Left renal cortex interstitium (tissue), 4 donors: ENCODE measurements around the gene ARAP1. TPM values are rescaled to one million over a fixed set of nuclear protein-coding genes. Genes with fewer than 3 reads are reported as not detected.

ENCODE experiments used
- DNase-seq, 4 donors: peaks; one replicate each; pipeline ENCODE4 v3.0.0-alpha.2; 2013; ENCODE audit warnings: low read depth in 4 of 4, low spot score in 2 of 4, missing footprints in 1 of 4
- polyA plus RNA-seq, 4 donors: library from polyadenylated mRNA; unstranded; fragments of 120-200 nt; gene quantifications; one replicate each; pipeline ENCODE4 v1.2.1, GENCODE V29; 2013; ENCODE audit not compliant: insufficient read length in 4 of 4

The ARAP1 gene
- polyA plus RNA-seq, 4 donors = 69.0 to 85.0 (median 78.4) TPM

GRCh38 chr11:72744474-72744873 lies 7.7 kb downstream of the ARAP1 start:
- DNase-seq = no peak

DNA sequence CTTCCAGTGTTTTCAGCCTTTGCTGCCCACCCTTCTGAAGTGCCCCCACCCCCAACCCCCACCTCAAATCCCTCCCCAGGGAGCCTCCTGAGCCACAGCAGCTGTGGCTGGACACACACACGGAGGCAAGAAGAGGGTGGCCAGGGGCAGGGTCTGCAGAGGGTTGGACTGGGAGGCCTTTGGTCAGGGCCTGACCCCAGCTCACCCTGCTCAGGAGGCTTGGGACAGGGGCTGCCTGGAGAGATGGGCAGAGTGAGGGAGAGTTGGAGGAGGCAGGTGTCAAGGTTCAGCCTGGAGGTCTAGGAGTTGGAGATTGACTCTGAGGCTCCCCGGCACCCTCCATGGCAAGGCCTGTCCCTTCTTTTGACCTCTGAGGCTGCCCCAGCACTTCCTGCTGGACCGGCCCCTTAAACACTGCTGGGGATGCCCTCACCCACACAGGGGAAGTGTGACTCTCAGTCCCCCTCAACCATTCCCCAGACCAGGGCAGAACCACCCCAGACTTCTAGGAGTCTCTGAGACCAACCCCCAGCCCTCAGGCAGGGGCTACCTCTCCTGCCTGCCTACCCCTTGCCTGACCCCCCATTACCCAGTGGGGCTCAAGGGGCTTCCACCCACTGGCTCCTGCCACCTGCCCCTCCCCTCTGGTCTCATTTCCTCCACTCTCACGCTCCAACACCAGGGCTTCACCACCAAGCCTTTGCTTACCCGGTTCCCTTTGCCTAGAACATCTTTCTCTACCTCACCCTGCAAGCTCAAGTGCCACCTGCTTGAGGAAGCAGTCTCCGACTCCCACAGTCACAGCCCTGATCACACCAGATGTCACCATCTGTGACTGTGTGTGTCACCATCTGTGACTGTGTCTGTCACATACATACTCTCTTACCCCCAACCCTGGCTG lies 8.6 kb downstream of the ARAP1 start:
- DNase-seq = no peak

DNA sequence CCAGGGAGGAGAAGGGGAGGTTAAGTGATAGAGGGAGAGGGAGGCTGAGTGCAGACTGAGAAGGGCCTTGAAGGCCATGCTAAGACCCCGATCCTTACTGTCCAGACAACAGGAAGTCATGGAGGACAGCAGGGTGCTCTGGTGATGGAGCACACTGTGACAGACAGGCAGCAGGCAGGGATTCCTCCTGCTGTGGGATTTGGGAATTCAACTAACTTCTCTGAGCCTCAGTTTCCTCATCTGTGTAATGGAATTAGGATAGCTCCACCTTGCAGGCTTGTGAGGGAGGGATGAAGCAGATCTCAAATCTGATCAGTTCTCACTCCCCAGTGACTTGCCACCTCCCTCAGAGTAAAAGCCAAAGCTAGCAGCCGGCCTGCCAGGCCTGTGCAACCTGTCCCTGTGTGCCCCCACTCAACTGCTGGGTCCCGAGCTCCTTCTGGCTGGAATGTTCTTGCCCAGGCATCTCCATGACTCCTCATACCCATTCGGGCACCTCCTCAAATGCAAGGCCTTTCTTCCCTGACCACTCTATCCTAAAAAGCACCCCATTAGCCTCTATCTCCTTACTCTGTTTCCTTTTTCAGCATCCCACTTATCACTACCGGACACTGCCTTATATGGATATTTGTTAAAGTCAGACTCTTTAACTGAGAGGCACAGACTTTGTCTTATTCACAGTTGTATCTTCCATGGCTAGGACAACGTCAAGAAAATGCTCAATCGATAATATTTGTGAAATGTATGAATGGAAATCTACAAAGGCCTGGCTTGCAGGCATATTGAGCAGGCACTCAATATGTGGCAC lies 9.5 kb downstream of the ARAP1 start:
- DNase-seq = no peak

GRCh38 chr11:72741849-72742512 lies 10.2 kb downstream of the ARAP1 start:
- no peak for DNase-seq

DNA sequence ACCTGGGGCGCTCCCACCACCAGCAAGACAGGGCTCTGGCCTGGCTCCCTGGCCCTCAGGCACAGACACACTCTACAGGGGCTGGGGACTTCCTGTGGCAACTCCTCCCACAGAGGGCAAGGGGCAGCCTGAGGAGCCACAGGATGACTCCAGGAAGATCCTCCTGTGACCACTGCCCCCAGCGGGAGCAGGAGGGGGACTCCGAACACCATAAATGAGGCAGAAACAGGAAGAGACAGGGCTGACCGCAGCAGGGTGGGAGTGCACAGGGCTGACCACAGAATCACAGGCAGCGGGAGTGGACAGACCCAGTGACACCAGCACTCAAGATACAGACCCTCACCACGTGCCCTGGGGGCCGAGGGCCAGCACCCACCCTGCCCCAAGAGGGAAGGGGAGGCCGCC lies 10.8 kb downstream of the ARAP1 start:
- DNase-seq = no peak

DNA sequence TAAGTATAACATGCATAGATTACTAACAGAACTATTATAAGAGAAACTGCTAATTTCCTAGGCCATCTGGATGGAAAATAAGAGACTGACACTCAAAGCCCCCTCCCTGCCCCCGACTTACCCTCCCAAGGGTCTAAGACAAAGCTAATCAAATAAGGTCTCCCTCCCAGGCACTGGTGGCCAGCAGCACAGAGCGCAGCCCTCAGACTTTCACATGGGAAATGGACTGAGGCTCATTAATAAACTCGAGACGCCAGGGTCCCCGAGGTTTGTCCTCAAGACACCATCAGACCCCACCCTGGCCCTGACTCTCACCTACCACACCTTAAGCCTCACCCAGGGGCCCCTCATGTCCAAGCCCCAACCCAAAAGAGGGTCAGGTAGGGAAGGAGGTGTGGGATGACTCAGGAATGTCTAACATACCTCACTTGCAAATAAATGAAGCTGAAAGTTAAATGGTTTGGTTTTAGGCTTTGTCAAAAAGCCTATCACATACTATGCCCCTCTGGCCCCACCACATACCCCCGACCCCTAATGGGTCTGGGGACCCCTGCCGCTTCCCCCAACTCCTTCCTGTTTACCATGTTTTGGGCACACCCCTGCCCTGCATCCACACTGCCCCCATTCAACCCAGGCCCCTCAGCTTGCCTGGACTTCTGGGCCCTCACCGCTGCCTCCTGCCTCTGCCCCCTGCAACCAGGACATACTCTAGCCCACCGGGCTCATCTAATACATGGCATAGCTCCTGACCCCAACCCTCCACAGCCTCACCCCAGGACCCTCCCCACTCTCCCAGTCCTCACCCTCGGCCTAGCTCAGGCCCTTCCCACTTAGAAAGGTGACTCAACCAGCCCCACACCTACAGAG lies 11.4 kb downstream of the ARAP1 start:
- DNase-seq = no peak

DNA sequence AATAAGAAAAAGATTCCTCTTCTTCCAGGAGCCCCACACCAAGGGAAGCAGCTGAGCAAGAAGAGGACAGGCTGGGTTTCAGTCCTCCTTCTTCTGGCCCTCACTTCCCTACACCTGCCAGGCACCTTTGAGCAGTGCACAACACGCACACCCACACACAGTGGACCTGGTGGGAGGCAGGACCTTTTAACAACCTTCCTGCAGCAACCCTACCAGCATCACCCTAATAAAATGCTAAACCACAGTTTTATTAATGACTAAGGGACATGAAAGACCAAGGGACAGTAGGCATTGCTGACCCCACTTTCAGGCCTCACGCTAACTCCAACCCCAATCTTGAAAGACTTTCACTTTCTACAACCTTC lies 12.2 kb downstream of the ARAP1 start:
- no peak for DNase-seq

- DNase-seq = no peak
Observed at GRCh38 chr11:72739240-72740059, 12.8 kb downstream of the ARAP1 start.

GRCh38 chr11:72738199-72739141 lies 13.7 kb downstream of the ARAP1 start:
- DNase-seq = no peak

DNA sequence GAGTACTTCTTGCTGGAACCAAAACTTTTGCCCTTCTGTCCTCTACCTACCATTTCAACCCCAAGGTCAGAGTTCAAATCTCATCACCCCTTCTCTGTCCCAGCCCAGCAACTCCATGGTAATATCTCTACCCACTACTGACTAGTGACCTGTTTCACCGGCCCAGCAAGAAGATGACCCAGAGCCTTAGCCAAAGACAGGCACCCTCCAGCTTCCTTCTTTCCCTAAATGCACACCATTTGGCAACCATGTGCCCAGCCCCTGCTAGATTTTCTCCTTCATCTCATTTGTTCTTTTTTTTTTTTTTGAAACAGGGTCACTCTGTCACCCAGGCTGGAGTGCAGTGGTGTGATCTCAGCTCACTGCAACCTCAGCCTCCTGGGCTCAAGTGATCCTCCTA lies 14.9 kb downstream of the ARAP1 start:
- no peak for DNase-seq

- DNase-seq = no peak
Observed at GRCh38 chr11:72736452-72737069, 15.6 kb downstream of the ARAP1 start.

GRCh38 chr11:72735495-72736027 lies 16.6 kb downstream of the ARAP1 start:
- no peak for DNase-seq

DNA sequence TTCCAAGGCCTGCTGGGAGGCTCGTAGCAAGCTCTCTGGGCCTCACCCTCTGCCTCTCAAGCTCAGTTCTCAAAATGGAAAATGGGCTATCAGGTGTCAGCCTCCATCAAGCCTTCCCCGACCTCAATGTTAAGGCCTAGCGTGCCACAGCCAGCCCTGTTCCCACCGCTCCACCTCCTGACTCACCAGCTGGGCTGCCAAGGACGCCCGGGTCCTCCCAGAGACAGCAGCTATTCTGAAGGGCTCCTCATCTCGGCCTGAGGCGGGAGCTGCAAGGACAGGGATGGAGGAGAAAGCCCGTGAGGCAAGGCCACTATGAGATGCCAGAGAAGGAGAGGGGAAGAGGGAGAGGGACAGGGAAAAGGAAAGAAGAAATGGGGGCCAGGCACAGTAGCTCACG lies 19.9 kb downstream of the ARAP1 start:
- DNase-seq = no peak

DNA sequence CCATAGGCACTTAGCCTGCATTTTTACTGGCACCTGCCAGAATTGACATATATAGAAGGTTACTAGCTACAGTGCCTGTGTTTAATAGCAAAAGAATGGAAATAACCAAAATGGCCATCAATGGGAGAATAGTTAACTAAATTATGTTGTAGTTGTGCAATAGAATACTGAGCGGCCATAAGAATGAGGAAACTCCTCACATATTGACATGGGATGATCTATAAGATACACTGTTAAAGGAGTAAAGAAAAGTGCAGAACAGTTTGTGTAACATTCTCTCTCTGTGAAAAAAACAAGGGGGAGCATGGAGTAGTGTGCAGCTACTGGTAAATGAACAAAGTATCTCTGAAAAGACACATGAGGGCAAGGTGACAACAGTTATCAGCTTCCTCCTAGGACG lies 21.5 kb downstream of the ARAP1 start:
- DNase-seq = no peak

GRCh38 chr11:72730243-72730642 lies 22.0 kb downstream of the ARAP1 start:
- no peak for DNase-seq

- DNase-seq = no peak
Observed at GRCh38 chr11:72727521-72727920, 24.7 kb downstream of the ARAP1 start.
